Measurements from ENCODE around the gene TMEM131L.

- TF ChIP-seq CTCF (IDR thresholded peaks at IDR 0.05) = no peak
- no peak for TF ChIP-seq ZFX (IDR thresholded peaks at IDR 0.05; ENCODE audit: borderline replicate concordance)
These were observed 185.4 kb downstream of the TMEM131L start for GRCh38 chr4:153651587-153651986.
